GM21737 (cell line): Measurements from ENCODE around the gene C3AR1.
"Not testable (repeated sequence)": the region's sequence is repeated elsewhere in the genome, so short reads cannot be mapped to it uniquely, and the experiment has no call there.

Experiments used
- ATAC-seq: cut with Tn5 transposase; IDR thresholded peaks from one replicate; pipeline ENCODE4 v1.9.1; 2021; ENCODE audit warnings: mild to moderate bottlenecking, moderate library complexity; ENCODE audit not compliant: unreplicated experiment

The C3AR1 gene

DNA sequence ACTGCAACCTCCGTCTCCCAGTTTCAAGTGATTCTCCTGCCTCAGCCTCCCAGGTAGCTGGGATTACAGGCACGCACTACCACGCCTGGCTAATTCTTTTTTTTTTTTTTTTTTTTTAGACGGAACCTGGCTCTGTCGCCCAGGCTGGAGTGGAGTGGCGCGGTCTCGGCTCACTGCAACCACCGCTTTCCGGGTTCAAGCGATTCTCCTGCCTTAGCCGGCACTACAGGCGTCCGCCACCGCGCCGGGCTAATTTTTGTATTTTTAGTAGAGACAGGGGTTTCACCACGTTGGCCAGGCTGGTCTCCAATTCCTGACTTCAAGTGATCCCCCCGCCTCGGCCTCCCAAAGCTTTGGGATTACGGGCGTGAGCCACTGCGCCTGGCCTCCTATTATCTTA is 35.1 kb downstream of the C3AR1 start:
- ATAC-seq, result not testable (repeated sequence)

- no peak for ATAC-seq
Measured at GRCh38 chr12:8030189-8030588, 36.0 kb downstream of the C3AR1 start.

- ATAC-seq, result no peak
Measured at GRCh38 chr12:8028267-8028666, 37.9 kb downstream of the C3AR1 start.

DNA sequence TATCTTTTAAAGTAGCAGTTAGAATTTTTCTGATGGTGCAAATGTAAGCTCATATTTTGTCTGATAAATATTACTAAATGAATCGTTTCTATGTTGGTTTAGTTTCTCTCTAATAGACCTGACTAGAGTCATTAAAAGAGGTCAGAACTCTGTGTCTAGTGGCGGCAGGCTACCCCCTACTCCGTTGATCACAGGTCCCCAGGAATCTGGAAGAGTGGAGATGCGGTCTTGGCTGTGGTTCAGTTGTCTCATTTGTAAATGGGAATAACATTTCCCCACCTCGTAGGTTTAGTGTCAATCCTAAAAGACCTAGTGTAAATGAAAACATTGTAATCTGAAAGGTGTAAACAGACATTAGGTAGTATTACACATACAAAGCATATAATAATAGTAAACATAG is 38.3 kb downstream of the C3AR1 start:
- no peak for ATAC-seq

GRCh38 chr12:8026291-8026900 is 39.8 kb downstream of the C3AR1 start:
- ATAC-seq, result peak; percentile 96

DNA sequence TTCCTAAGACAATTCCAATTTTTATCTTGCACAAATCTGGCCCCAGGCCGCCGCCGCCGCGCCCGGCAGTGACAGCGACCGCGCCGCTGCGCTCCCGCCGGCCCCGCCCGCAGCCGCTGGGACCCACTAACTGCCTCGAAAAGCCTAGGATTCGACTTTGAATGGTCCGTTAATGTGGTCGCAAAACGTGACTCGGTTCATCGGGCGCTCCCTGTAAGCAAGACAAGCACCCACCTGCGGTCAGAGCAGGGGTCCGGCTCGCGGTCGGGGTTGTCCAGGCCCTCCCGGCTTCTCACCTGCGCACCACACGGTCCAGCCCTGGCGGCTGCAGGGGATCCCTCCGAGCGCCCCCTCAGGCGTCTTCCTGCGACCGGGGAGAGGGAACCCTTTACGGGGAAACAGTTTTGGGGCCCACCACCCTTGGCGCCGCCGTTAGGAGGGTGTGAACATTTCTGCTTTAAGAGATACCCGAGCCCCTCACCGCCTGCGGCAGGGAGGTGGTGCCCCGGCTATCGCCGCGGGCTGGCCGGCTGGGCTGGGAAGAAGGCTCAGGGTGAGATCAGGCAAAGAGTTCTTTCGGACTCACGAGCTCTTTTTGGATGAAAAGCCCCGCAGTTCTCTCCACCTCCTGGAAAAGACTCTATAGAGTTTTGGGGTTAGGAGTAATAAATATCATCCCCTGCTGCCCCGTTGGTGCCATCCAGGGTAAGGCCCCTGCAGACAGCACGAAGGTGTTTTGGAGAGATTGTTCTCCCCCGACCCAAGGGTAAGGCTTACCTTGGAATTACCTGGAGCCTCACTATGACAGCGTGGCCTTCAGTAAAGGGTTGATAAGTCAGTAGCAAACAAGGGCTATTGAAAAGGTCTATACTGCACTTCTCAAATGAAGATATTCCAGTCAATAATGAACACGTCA is 47.2 kb downstream of the C3AR1 start:
- ATAC-seq, result no peak

- not testable (repeated sequence) for ATAC-seq
Measured at GRCh38 chr12:8018213-8018612, 47.9 kb downstream of the C3AR1 start.

DNA sequence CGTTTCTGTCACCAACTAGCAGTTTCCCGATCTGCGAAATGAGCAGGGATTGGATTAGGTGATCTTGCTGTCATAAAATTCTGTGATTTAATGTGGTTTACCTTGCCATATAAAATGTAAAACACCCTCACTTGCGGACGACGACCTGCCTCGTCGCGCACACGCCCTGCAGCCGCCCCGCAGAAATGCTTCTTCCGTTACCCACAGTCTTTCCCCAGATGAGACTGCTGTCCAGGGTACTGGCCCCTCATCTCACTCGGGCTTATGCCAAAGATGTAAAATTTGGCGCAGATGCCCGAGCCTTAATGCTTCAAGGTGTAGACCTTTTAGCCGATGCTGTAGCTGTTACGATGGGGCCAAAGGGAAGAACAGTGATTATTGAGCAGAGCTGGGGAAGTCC is 51.3 kb downstream of the C3AR1 start:
- no peak for ATAC-seq

- no peak for ATAC-seq
Measured at GRCh38 chr12:8012651-8013309, 53.4 kb downstream of the C3AR1 start.

- no peak for ATAC-seq
Measured at GRCh38 chr12:8011331-8011730, 54.8 kb downstream of the C3AR1 start.
